ENCODE results near the gene PCGF3. TPM values are rescaled to one million over a fixed set of nuclear protein-coding genes. Genes with fewer than 3 reads are reported as not detected.
"Not testable (repeated sequence)": the region's sequence is repeated elsewhere in the genome, so short reads cannot be mapped to it uniquely, and the experiment has no call there.

The PCGF3 gene
- total and polyA plus RNA-seq, 12 donors, result 17.5 to 50.8 (median 21.9) TPM

DNA sequence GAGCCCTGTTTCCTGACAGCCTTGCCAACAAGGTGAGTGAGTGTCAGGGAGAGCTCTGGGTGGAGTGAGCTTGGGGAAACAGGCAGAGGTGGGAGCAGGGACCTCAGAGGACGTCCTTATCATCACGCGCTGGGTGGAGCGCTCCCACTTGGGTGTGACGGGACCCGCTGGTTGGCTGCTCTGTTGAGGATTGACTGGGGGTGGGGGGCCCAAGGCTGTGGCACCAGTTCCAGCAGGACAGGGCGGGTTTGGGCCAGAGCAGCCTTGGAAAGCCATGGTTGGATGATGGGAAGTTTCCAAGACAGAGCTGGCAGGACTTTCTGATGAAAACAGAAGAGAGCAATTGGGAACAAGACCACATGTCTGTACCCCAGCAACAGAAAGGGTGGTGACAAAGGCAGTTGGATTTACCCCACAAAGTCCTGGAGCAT, 3.0 kb upstream of the PCGF3 start:
- WGBS, 2 donors, result 67 to 75% methylated on average over 7 of the region's 7 CpGs
- H3K4me1 ChIP-seq, result peaks cover 4 to 25% (median 7%) of the 10 kb centered on the region in 9 donors

DNA sequence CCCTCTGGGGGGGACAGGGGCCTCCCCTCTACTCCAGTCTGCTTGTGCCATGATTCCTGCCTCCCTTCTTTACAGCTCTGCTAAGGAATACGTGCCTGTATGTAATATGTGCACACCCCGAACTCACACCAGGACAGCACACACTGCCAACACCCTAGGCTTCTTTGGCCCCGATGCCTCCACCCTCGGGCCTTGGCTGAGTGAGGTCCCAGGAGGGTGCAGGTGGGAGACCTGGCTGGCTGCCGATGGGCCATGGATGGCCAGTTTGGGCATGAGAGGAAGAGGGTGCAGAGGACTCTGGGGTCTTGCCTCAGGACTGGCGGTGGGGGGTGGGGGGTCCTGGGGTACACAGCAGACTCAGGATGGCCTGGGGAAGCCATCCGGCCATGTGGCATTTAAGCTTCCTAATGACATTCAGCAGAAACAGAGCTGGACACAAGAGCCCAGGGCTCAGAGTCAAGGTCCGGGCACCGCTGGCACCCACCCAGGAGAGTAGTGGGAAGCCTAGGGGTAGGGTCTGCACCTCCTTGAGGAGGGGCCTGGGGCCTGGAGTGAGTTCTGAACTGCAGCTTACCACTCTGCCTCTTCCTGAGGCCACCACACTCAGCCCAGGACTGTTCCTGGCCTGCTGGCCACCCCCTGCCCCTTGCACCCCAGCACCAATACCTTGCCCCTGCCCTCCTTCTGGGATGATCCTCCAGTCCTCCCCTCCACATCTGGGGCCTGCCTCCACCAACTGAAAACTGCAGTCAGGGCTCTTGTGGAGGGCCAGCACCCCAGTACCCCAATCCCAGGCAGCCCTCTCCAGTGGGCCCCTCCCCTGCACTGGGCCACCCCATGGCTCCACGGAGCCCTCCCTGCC, 2.1 kb upstream of the PCGF3 start:
- H3K27me3 ChIP-seq, result no peaks in the 10 kb centered on the region
- WGBS, 2 donors, result 82 to 86% methylated on average over 10 of the region's 10 CpGs

More for the DNA sequence above, 3.0 kb upstream of the PCGF3 start:
- peaks cover 0 to 3% (median 0%) of the 10 kb centered on the region in 9 donors for H3K36me3 ChIP-seq
- ATAC-seq (no peak), DNase-seq (no peak)
- H3K4me3 ChIP-seq, result no peak overlapping the region
- no peak overlapping the region for H3K27ac ChIP-seq
- no peaks in the 10 kb centered on the region for H3K9me3 ChIP-seq
- intact Hi-C loops (cut with DNase I), result loop anchor here in 1 of 10 donors (2.0 kb wide), 1 partner anchor 14 kb away; the partner anchor contains the start of gene SLC49A3
- no peaks in the 10 kb centered on the region for H3K27me3 ChIP-seq
- TF ChIP-seq, protein P1, sequence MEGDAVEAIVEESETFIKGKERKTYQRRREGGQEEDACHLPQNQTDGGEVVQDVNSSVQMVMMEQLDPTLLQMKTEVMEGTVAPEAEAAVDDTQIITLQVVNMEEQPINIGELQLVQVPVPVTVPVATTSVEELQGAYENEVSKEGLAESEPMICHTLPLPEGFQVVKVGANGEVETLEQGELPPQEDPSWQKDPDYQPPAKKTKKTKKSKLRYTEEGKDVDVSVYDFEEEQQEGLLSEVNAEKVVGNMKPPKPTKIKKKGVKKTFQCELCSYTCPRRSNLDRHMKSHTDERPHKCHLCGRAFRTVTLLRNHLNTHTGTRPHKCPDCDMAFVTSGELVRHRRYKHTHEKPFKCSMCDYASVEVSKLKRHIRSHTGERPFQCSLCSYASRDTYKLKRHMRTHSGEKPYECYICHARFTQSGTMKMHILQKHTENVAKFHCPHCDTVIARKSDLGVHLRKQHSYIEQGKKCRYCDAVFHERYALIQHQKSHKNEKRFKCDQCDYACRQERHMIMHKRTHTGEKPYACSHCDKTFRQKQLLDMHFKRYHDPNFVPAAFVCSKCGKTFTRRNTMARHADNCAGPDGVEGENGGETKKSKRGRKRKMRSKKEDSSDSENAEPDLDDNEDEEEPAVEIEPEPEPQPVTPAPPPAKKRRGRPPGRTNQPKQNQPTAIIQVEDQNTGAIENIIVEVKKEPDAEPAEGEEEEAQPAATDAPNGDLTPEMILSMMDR (IDR thresholded peaks at IDR 0.05), result no peak

DNA sequence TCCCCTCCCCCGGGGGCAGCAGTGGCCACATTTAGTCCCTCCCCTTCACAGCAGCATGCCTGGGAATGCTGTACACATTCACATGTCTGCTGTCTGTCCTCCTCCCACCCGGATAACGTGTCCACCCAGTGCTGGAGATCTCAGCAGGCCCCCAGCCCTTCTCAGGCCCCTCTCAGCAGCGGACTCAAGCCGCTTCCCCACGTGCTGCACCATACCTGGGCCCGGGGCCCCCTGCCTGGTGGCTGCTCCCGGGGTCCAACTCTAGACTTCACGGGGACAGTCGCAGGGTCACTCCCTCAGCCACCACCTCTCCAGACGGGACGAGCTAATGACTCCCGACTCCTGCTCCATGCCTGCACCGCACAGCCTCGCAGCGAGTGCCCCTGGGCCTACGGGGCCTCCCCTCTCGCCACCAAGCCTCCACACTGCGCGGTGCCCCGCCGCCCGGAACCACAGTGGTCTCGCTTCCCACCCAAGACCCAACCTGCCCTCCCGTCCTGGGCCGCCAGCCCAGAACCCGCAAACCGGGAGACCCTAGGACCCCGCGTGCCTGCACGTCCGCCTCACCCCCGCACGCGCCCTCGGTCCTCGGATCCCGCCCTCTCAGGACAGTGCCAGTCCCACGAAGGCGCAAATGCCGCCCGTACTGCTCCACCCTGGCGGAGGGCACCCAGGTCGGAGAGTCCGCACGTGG, 1.3 kb upstream of the PCGF3 start:
- Histone ChIP-seq H3K4me3 (no peak overlapping the region), H3K27ac (no peak overlapping the region), H3K27me3 (no peaks in the 10 kb centered on the region), H3K9me3 (no peaks in the 10 kb centered on the region), H3K4me1 (peaks cover 8 to 32% (median 21%) of the 10 kb centered on the region in 9 donors), H3K36me3 (peaks cover 0 to 3% (median 0%) of the 10 kb centered on the region in 9 donors)
- TF ChIP-seq, protein P1 (IDR thresholded peaks at IDR 0.05), result no peak
- DNase-seq (no peak), ATAC-seq (peak in 1 of 8 donors; percentile 15)
- intact Hi-C loops (cut with DNase I), result no loop called here
- WGBS, 2 donors, result 93 to 94% methylated on average over 46 of the region's 46 CpGs

More for the DNA sequence above, 2.1 kb upstream of the PCGF3 start:
- intact Hi-C loops (cut with DNase I), result loop anchor here in 1 of 10 donors (2.0 kb wide), 1 partner anchor 15 kb away; the partner anchor contains the start of gene SLC49A3
- peaks cover 0 to 3% (median 0%) of the 10 kb centered on the region in 9 donors for H3K36me3 ChIP-seq
- DNase-seq (no peak), ATAC-seq (no peak)
- no peaks in the 10 kb centered on the region for H3K9me3 ChIP-seq
- TF ChIP-seq, protein P1 (IDR thresholded peaks at IDR 0.05), result no peak
- H3K4me1 ChIP-seq, result peaks cover 8 to 32% (median 15%) of the 10 kb centered on the region in 9 donors
- H3K27ac ChIP-seq, result no peak overlapping the region
- H3K4me3 ChIP-seq, result no peak overlapping the region

DNA sequence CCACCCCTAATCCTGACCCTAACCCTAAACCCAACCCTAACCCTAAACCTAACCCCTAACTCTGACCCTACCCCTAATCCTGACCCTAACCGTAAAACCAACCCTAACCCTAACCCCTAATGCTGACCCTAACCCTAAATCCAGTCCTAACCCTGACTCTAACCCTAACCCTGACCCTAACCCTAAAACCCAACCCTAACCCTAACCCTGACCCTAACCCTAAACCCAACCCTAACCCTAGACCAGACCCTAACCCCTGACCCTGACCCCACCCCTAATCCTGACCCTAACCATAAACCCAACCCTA, 708 bp upstream of the PCGF3 start:
- H3K4me1 ChIP-seq, result peaks cover 8 to 32% (median 22%) of the 10 kb centered on the region in 9 donors
- ATAC-seq, result peak in 1 of 8 donors; percentile 6
- intact Hi-C loops (cut with DNase I), result no loop called here
- H3K4me3 ChIP-seq, result peak overlapping the region in 8 of 10 donors; percentile 88 to 99 (median 94)
- DNase-seq, result no peak
- WGBS, 2 donors, result 94 to 96% methylated on average over 1 of the region's 1 CpG
- TF ChIP-seq, protein P1 (IDR thresholded peaks at IDR 0.05), result no peak
- peak overlapping the region in 2 of 10 donors; percentile 93 to 97 for H3K27ac ChIP-seq
- H3K36me3 ChIP-seq, result peaks cover 0 to 3% (median 0%) of the 10 kb centered on the region in 9 donors
- H3K9me3 ChIP-seq, result no peaks in the 10 kb centered on the region
- H3K27me3 ChIP-seq, result no peaks in the 10 kb centered on the region

DNA sequence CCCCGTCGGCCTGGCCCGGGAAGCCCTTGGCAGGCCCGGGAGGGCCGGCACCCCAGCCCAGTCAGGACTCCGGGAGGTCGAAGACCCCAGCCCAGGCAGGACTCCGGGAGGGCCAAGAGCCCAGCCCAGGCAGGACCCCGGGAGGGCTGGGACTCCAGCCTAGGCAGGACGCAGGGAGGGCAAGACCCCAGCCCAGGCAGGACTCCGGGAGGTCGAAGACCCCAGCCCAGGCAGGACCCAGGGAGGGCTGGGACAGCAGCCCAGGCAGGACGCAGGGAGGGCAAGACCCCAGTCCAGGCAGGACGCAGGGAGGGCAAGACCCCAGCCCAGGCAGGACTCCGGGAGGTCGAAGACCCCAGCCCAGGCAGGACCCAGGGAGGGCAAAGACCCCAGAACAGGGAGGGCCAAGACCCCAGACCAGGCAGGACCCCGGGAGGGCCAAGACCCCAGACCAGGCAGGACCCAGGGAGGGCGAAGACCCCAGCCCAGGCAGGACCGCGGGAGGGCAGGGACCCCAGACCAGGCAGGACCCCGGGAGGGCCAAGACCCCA, 526 bp downstream of the PCGF3 start:
- intact Hi-C loops (cut with DNase I), result not testable (repeated sequence)
- H3K27ac ChIP-seq, result peak overlapping the region; percentile 67 to 97 (median 92)

More for the DNA sequence above, 526 bp downstream of the PCGF3 start:
- not testable (repeated sequence) for H3K9me3 ChIP-seq, ATAC-seq, H3K36me3 ChIP-seq, DNase-seq, H3K27me3 ChIP-seq
- Histone ChIP-seq H3K4me3 (peak overlapping the region; percentile 88 to 99 (median 94)), H3K4me1 (peaks cover 8 to 30% (median 22%) of the 10 kb centered on the region in 9 donors)
- 3 to 5% methylated on average over 21 of the region's 21 CpGs for WGBS, 2 donors
